Measurements from ENCODE around the gene ZGPAT.

ZGPAT gene

GRCh38 chr20:63745961-63746731 lies 38.3 kb downstream of the ZGPAT start:
- no peak for DNase-seq

- DNase-seq: no peak
Observed at GRCh38 chr20:63746751-63747315, 39.0 kb downstream of the ZGPAT start.

- no peak for DNase-seq
Observed at GRCh38 chr20:63747622-63748069, 39.8 kb downstream of the ZGPAT start.

- no peak for DNase-seq
Observed at GRCh38 chr20:63748070-63748933, 40.5 kb downstream of the ZGPAT start.

GRCh38 chr20:63748934-63749270 lies 41.1 kb downstream of the ZGPAT start:
- DNase-seq: no peak

- no peak for DNase-seq
Observed at GRCh38 chr20:63749597-63750508, 42.0 kb downstream of the ZGPAT start.

GRCh38 chr20:63750807-63751470 lies 43.1 kb downstream of the ZGPAT start:
- DNase-seq: peak; percentile 48

- peak; percentile 23 for DNase-seq
Observed at GRCh38 chr20:63751471-63752271, 43.8 kb downstream of the ZGPAT start.

GRCh38 chr20:63752411-63753101 lies 44.7 kb downstream of the ZGPAT start:
- DNase-seq: no peak

GRCh38 chr20:63753381-63753780 lies 45.5 kb downstream of the ZGPAT start:
- DNase-seq: no peak

GRCh38 chr20:63754008-63754407 lies 46.2 kb downstream of the ZGPAT start:
- no peak for DNase-seq

- DNase-seq: no peak
Observed at GRCh38 chr20:63755933-63756647, 48.3 kb downstream of the ZGPAT start.

GRCh38 chr20:63756648-63756991 lies 48.8 kb downstream of the ZGPAT start:
- no peak for DNase-seq

- no peak for DNase-seq
Observed at GRCh38 chr20:63758152-63758551, 50.3 kb downstream of the ZGPAT start.

GRCh38 chr20:63759377-63759901 lies 51.6 kb downstream of the ZGPAT start:
- DNase-seq: no peak

- DNase-seq: no peak
Observed at GRCh38 chr20:63765082-63765873, 57.4 kb downstream of the ZGPAT start.

- DNase-seq: no peak
Observed at GRCh38 chr20:63765902-63766301, 58.1 kb downstream of the ZGPAT start.

GRCh38 chr20:63766695-63767426 lies 59.0 kb downstream of the ZGPAT start:
- DNase-seq: no peak

Data from effector CD8-positive, alpha-beta T cell (primary cell).